CD4-positive, alpha-beta T cell treated with Interleukin-2 at 100 ng/mL for 4 hours (primary cell): ENCODE measurements around the gene TAX1BP3.

Source experiments
- DNase-seq: peaks from one replicate; pipeline ENCODE4 v3.0.0-alpha.2; 2020; ENCODE audit warnings: low spot score

TAX1BP3 gene

GRCh38 chr17:3688027-3688553 lies 19.7 kb upstream of the TAX1BP3 start:
- DNase-seq: no peak

DNA sequence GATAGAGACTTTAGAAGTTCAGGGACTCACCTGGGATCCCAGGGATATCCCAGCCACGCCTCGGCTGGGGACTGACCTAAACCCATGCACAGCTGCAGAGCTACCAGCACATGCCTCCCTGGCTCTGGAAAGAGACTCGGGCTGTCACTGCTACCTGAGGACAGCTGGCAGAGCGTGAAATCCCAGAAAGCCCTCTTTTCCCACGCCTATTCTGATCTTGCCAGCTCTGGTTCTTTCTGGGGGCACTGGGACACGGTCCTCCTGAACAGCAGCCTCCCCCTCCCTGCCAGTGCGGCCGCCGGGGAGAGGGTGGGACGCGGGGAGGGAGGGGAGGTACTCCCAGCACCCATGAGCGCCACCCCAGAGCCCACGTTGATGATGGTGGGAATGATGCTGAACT lies 16.8 kb upstream of the TAX1BP3 start:
- DNase-seq: no peak

- peak; percentile 68 for DNase-seq
Measured at GRCh38 chr17:3683054-3683511, 14.7 kb upstream of the TAX1BP3 start.

DNA sequence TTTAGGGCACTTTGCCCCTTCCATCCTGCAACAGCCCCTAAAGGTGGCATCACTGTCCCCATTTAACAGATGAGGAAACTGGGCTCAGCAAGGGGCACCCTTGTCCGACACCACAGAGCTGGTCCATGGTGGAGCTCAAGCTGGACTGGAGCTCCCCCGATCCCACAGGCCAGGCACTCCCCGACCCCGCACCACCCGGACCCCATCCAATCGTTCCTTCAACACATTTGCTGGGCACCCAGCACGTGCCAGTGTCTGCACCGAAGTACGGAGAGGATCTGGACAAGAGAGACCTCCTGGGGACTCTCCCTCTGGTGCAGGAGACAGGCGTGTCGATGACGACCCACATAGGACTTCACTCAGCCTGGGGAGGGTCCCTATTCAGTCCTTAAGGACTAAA lies 13.7 kb upstream of the TAX1BP3 start:
- DNase-seq: no peak

DNA sequence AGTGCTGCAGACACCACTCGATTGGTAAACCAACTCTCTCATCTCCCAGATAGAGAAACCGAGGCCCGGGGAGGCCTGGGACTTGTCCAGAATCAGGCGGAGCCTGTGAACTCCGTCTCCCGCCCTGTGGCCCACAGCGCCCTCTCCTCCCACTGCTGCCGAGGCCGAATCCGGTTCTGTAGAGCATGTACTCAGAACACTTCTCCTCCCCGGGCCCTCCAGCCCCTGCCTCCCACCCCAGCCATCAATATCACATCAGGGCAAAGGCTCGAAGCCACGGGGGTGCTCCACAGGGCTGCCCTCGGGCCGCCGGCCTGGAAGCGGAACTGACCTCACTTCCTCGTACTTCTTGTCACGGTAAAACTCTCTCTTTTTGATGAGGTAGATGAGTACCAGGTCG lies 13.2 kb upstream of the TAX1BP3 start:
- no peak for DNase-seq

GRCh38 chr17:3681057-3681456 lies 12.7 kb upstream of the TAX1BP3 start:
- DNase-seq: no peak

DNA sequence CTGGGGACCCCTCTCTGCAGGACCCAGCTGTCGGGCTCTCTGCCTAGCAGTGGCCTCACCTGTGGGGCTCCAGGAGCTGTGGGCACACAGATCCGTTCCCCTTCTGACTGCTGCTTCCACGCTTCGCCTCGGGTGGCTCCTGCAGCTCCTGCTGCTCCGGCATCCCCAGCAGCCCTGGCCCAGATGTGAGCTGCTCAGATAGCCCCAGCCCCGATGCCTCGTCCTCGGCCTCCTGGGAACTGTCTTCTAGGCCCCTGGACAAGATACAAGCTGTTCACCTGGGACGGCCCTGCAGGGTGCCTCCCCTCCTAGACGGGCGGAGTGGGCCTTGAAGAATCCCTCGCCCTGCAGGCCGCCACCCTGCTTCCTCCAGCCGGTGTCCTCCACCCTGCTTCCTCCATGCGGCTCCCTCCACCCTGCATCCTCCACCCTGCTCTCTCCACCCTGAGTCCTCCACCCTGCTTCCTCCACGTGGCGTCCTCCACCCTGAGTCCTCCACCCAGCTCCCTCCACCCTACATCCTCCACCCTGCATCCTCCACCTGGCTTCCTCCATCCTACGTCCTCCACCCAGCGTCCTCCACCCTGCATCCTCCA lies 11.3 kb upstream of the TAX1BP3 start:
- DNase-seq: no peak

GRCh38 chr17:3678821-3679530 lies 10.6 kb upstream of the TAX1BP3 start:
- DNase-seq: no peak

GRCh38 chr17:3678095-3678820 lies 9.9 kb upstream of the TAX1BP3 start:
- no peak for DNase-seq

DNA sequence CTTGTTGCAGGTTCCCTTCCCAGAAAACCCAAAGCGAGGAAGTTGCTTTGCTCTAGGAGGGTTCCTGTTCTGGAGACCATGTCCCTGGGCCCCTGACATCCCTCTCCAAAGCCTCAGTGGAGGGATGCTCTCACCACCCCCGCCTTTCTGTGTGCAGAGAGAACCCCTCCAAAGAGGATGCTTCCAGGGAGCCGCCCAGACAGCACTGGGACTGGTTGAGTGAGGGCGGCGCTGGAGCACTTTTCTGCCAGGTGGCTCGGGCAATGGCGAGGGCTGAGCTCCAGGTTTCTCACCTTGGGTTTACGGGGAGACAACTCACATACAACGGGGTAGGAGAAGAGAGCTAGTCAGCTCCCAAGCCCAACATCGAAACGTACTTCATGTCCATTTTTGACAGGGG lies 7.5 kb upstream of the TAX1BP3 start:
- no peak for DNase-seq

- DNase-seq: no peak
Measured at GRCh38 chr17:3672571-3672970, 4.2 kb upstream of the TAX1BP3 start.

DNA sequence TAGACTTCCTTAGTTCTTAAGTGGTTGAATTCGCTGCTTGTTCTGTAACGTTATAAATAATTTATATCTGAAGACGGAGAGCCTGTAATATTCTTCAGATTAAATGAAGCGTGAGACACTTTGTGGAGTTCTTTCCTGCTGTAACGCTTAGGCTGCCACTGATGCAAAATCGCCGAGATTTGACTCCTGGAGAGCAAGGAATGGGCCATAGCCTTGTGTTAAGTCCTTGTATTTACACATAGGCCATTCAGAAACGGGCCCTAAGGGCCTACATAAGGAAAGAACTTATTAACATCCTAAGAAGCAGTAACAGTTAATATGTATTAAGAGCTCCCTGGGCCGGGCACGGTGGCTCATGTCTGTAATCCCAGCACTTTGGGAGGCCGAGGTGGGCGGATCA lies 1.2 kb upstream of the TAX1BP3 start:
- DNase-seq: no peak

GRCh38 chr17:3669085-3669347 lies 638 bp upstream of the TAX1BP3 start:
- no peak for DNase-seq

DNA sequence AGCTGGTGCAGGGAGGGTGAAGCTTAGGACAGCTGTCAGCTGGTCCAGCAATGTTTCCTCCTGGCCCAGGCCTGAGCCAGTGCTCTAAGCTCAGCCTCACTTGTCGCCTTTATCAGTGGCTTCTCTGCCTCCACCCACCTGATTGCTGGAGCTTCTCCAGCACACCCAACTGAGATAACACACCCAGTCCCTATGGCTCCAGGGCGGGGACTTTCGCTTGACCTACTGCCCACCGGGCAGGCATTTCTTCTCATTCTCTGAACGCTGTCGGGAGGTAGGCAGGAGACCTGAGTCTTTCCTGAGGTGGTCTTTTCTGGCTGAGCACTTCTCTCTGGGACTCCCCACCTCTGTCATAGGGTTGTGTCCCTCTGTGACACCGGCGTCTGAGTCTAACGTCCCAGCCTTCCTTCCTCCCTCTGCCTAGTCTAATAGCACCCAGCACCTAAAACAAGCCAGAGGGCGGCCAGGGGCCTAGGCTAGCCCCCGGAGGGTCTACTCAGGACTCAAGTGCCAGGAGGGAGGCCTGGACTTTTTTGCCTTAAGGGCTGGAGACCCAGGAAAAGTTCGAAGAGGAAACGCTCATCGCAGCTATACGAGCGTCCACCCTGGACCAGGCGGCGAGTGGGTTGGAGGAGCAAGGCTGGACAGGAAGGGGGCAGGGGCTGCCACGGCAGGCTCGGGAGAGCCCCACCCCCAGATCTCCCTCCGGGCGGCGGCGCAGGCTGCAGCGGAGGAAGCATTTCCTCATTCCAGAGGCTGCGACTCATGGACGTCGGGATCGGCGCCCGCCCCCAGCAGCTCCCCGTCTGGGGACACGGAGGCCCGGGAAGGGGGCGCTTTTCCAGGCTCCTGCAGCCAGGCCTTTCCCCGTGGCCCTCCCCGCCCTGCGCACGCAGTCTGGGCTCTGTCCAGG lies 756 bp downstream of the TAX1BP3 start:
- no peak for DNase-seq

GRCh38 chr17:3666516-3666915 lies 1.9 kb downstream of the TAX1BP3 start:
- DNase-seq: no peak

GRCh38 chr17:3665834-3666233 lies 2.5 kb downstream of the TAX1BP3 start:
- DNase-seq: no peak

GRCh38 chr17:3663102-3664011 lies 5.0 kb downstream of the TAX1BP3 start:
- DNase-seq: no peak

- DNase-seq: no peak
Measured at GRCh38 chr17:3660311-3660891, 8.0 kb downstream of the TAX1BP3 start.

DNA sequence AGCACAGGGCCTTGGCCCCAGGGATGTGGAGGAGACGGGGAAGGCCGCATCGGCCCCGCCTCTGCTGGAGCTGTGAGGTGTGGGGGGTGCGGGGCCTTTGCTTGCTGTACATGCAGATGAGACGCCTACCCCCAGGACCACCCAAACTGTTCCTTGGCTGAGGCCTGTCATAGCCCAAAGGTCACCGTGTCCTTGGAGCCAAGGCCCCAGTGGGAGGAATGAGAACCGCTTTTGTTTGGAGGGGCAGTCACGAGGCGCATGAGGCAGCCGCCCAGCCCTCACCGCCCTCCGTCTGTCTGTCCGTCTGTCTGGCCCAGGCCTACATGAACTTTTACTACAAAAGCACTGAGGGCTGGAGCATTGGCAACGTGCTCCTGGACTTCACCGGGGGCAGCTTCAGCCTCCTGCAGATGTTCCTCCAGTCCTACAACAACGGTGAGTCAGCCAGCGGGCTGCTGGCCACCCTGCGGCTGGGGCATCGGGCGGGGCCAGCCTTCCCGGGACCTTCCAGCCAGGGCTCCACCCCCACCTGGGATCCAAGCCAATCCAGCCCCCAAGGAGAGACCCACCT lies 8.8 kb downstream of the TAX1BP3 start:
- DNase-seq: no peak

GRCh38 chr17:3658784-3659449 lies 9.5 kb downstream of the TAX1BP3 start:
- DNase-seq: no peak
